NB4 (cell line): Measurements from ENCODE around the gene ATP6V0A4.
A peak's percentile ranks its signal among the peaks of the same experiment; 100 is the strongest.

ENCODE experiments used
- DNase-seq: peaks from one replicate; pipeline ENCODE4 v3.0.0; 2010; ENCODE audit warnings: low read depth
- H3K4me3 ChIP-seq: one replicate; pipeline ENCODE4 v1.5.1; 2011; ENCODE audit warnings: mild to moderate bottlenecking, low read depth, low read length, moderate library complexity
- MYC ChIP-seq: IDR thresholded peaks from 2 replicates; pipeline ENCODE4 v1.6.1; 2011; ENCODE audit warnings: low read depth, low read length
- POLR2A ChIP-seq: IDR thresholded peaks from 2 replicates; pipeline ENCODE4 v1.6.1; 2011; ENCODE audit warnings: mild to moderate bottlenecking; ENCODE audit not compliant: insufficient read length; ENCODE audit errors: extremely low read depth
- TF ChIP-seq, protein P1 (sequence below): IDR thresholded peaks from one replicate; pipeline ENCODE4 v1.5.1; 2012; ENCODE audit warnings: low read depth, low read length
- TF ChIP-seq, protein P2 (sequence below): IDR thresholded peaks from 2 replicates; pipeline ENCODE4 v1.6.1; 2011; ENCODE audit warnings: low read depth, low read length

ATP6V0A4 gene

GRCh38 chr7:138745189-138745588 lies 52.8 kb downstream of the ATP6V0A4 start:
- TF ChIP-seq POLR2A (no peak), MYC (no peak)
- TF ChIP-seq, protein P1, sequence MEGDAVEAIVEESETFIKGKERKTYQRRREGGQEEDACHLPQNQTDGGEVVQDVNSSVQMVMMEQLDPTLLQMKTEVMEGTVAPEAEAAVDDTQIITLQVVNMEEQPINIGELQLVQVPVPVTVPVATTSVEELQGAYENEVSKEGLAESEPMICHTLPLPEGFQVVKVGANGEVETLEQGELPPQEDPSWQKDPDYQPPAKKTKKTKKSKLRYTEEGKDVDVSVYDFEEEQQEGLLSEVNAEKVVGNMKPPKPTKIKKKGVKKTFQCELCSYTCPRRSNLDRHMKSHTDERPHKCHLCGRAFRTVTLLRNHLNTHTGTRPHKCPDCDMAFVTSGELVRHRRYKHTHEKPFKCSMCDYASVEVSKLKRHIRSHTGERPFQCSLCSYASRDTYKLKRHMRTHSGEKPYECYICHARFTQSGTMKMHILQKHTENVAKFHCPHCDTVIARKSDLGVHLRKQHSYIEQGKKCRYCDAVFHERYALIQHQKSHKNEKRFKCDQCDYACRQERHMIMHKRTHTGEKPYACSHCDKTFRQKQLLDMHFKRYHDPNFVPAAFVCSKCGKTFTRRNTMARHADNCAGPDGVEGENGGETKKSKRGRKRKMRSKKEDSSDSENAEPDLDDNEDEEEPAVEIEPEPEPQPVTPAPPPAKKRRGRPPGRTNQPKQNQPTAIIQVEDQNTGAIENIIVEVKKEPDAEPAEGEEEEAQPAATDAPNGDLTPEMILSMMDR: no peak
- TF ChIP-seq, protein P2, sequence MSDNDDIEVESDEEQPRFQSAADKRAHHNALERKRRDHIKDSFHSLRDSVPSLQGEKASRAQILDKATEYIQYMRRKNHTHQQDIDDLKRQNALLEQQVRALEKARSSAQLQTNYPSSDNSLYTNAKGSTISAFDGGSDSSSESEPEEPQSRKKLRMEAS: no peak
- DNase-seq: no peak

GRCh38 chr7:138741453-138741735 lies 56.6 kb downstream of the ATP6V0A4 start:
- TF ChIP-seq, protein P2: no peak
- TF ChIP-seq, protein P1: no peak
- no peak for TF ChIP-seq POLR2A
- TF ChIP-seq MYC: no peak
- DNase-seq: no peak

More at GRCh38 chr7:138745189-138745588, 52.8 kb downstream of the ATP6V0A4 start:
- no peak overlapping the region for H3K4me3 ChIP-seq

GRCh38 chr7:138739859-138740258 lies 58.1 kb downstream of the ATP6V0A4 start:
- TF ChIP-seq POLR2A (no peak), MYC (no peak)
- TF ChIP-seq, protein P2: no peak
- TF ChIP-seq, protein P1: no peak
- no peak for DNase-seq
- H3K4me3 ChIP-seq: no peak overlapping the region

More at GRCh38 chr7:138741453-138741735, 56.6 kb downstream of the ATP6V0A4 start:
- H3K4me3 ChIP-seq: no peak overlapping the region

GRCh38 chr7:138738551-138739335 lies 59.3 kb downstream of the ATP6V0A4 start:
- H3K4me3 ChIP-seq: no peak overlapping the region
- peak; percentile 93 for DNase-seq
- TF ChIP-seq MYC: peak; percentile 74
- TF ChIP-seq, protein P1: peak; percentile 99
- TF ChIP-seq POLR2A: no peak
- TF ChIP-seq, protein P2: peak; percentile 90

DNA sequence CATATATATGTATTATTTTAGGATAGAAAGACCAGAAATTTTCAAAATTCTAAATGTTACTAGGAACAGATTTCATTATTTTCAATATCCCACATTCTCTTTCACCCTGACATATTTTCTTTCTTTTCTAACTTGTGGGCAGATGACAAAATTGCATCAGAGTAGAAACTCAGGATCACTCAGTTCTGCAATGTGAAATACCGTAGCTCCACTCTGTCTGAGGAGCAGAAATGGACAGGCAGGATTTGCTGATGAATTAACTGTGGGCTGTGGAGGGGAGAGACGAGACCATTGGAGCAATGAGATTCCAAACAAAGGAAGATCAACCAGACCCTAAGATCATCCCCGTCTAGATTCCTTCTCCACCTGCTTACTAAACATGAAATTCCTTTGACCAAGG lies 59.9 kb downstream of the ATP6V0A4 start:
- TF ChIP-seq, protein P2: no peak
- no peak for TF ChIP-seq MYC
- TF ChIP-seq, protein P1: no peak
- no peak for TF ChIP-seq POLR2A
- no peak for DNase-seq
- H3K4me3 ChIP-seq: no peak overlapping the region
